Left ventricle myocardium superior (tissue), 1 donor: ENCODE results near the gene LRRK1. TPM values are rescaled to one million over a fixed set of nuclear protein-coding genes. Genes with fewer than 3 reads are reported as not detected.
"Not testable (repeated sequence)": the region's sequence is repeated elsewhere in the genome, so short reads cannot be mapped to it uniquely, and the experiment has no call there.

Experiments used
- ATAC-seq: fragments of 200-7000 bp; cut with Tn5 transposase; one replicate; pipeline ENCODE4 v1.9.1; 2020; ENCODE audit warnings: mild to moderate bottlenecking, moderate library complexity
- DNase-seq: peaks from one replicate; pipeline ENCODE4 v3.0.0-alpha.2; 2020
- intact Hi-C: fragments of 100-400 bp; cut with micrococcal nuclease; formaldehyde crosslinking; loops from one replicate; pipeline ENCODE4 v1.11.0; 2022
- total RNA-seq: library from RNA; stranded (reverse); fragmentation: NEBNext Ultra II Directional; extraction: Animal tissue kit (Norgen Biotek cat#: 25700); gene quantifications from one replicate; pipeline ENCODE4 v1.2.1, GENCODE V29; 2021
- donor health status: DM: no; HTN: yes; CAD: no; lungs with severe emphysema.

Gene LRRK1
- total RNA-seq, 1 donor from 2014 or later, result 2.3 TPM

GRCh38 chr15:101072235-101072634 is 153.1 kb downstream of the LRRK1 start:
- DNase-seq, intact Hi-C loops, ATAC-seq: not testable (repeated sequence)

- DNase-seq, intact Hi-C loops, ATAC-seq: not testable (repeated sequence)
Measured at GRCh38 chr15:101077806-101078668, 158.9 kb downstream of the LRRK1 start.

DNA sequence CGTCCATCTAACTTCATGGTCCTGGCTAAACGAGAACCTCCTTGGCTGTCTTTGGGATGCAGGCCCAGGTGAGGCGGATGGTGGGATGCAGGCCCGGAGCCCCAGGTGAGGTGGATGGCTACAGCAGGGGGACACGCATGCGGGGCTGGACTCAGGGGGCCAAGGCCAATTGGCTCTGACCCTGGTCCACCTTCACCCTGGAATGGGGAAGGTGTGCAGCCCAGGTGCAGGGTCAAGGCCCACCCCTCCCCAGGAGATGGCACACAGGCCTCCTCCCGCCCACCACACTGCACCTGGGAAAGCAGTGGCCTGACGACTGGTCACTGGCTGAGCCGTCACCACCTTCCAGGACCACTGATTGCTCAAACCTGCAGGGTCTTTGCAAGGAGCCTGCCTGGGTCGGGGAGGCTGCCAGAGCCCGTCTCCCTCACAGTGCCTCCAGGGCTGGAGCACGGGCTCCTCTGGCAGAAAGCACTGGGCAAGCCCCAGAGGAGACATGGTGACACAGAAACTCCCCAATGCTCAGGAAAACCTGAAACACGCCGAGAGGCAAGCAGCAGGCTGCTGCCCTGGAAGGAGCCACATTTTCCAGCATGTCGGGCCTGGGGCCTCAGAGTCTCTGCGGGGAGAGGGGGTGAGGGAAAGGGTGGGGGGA is 159.6 kb downstream of the LRRK1 start:
- intact Hi-C loops, result no loop called here
- ATAC-seq, result no peak
- DNase-seq, result no peak

DNA sequence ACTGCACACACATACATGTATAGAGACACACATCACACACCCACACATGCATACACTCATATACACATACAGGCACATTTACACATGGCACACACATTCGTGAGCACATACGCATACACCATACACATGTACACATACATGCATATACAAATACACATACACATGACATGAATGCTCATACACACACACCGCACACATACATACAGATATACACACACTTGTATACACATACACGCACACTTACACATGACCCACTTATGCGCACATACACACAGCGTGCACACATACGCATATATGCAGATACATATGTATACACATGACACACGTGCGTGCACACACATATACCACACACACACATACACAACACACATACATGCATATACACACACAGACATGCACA is 162.7 kb downstream of the LRRK1 start:
- no peak for ATAC-seq
- intact Hi-C loops, result no loop called here
- DNase-seq, result no peak

DNA sequence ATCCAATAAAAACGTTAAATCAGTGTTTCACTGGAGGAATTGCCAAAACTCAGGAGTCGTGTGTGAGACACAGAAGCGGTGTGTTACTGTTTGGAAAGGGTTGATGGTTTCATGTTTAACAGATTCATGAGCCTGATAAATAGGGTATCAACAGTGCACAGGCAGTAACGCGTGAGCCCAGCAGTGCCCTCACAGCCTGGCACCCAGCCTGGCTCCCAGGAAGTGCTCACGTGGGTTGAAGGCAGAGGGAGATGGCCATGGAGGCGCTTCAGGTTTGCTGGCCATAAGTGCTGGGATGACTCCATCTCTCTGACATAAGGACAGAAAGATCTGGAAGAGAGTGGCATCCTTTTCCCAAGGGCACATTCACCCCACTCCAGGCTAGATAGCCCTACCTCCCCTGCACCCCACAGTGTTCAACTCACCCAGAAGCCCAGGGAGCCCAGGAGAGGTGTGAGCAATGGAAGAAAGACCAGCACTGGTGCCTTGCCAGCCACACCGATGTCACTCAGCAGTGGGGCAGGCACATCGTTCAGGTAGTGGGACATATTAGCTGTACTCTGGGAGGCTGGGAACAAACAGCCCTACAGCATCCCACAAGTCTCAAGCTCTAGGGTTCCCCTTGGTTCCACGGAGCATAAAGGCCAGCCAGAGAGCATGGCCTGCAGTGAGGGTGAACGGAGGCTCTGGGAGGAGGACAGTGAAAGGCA is 164.3 kb downstream of the LRRK1 start:
- intact Hi-C loops, result no loop called here
- no peak for DNase-seq
- no peak for ATAC-seq

GRCh38 chr15:101084801-101085200 is 165.6 kb downstream of the LRRK1 start:
- no peak for DNase-seq
- ATAC-seq, result no peak
- intact Hi-C loops, result no loop called here

- intact Hi-C loops, result no loop called here
- DNase-seq (no peak), ATAC-seq (no peak)
Measured at GRCh38 chr15:101085311-101085700, 166.1 kb downstream of the LRRK1 start.

GRCh38 chr15:101086394-101087171 is 167.4 kb downstream of the LRRK1 start:
- DNase-seq (no peak), ATAC-seq (no peak)
- intact Hi-C loops, result no loop called here

DNA sequence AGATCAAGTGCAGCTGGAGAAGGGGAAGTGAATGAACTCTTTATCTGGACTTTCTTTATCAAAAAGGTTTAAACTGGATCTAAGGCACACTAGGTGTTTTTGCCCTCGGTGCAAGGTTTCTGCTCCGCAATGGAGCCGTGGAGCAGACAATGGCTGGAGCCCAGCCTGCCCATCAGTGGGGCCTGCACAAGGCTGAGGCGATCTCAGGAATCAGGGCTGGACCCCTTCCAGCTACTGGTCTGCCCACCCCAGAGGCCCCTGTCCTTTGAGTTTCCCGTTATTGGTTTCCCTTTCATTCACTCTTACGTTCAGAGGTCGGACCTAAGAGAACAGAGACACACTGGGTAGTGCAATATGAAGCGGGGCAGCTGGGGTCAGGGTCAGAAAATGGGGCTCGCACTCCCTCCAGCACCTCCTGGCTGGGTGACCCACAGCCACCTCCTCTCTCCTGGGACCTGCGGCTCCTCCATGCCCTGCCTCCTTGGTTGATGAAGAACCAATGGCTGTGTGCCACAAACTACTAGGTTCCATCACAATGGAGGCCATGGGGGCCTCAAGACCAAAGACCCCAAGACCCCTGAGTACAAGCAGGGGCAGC is 168.1 kb downstream of the LRRK1 start:
- ATAC-seq, result no peak
- intact Hi-C loops, result no loop called here
- DNase-seq, result no peak

- DNase-seq, result no peak
- ATAC-seq, result no peak
- intact Hi-C loops, result no loop called here
Measured at GRCh38 chr15:101088271-101088670, 169.1 kb downstream of the LRRK1 start.

DNA sequence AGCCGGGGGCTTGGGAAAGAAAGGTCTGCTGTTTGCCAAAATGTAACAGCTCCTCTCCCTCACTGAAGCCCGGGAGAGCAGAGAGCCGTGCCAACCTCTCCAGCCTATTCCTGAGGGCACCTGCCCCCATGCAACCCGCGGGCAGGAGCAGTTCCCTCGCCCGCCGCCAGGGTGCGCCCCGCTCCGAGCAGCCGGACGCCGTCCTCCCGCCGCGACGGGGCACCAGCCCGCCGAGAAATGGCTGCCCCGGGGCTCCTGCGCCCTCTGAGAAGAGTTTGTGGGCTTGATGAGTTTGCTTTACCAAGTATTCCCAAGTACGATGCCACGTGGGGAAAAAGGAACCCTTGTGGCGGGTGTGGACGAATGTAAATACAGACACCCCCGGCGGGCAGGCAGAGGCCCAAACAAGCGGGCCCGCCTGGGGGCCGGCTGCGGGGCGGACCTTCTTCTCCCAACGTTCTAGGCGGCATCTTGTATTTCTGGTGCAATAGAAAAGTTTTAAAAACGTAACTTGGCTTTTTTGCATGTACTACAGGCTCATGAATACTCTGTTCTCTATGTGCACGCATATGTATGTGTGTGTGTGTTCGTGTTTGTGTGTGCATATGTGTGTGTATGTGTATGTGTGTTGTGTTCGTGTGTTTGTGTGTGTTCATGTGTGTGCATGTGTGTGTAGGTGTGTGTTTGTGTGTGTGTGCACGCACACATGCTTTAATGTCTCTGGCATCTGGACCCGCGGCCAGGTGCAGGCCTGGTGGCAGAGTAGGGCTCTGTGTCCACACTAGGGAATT is 169.8 kb downstream of the LRRK1 start:
- intact Hi-C loops, result no loop called here
- peak; percentile 82 for ATAC-seq
- peak; percentile 86 for DNase-seq

GRCh38 chr15:101089579-101090427 is 170.6 kb downstream of the LRRK1 start:
- intact Hi-C loops, result loop anchor here (5.0 kb wide), 1 partner anchor 167 kb away; no protein-coding TSS in a partner anchor

GRCh38 chr15:101090428-101090790 is 171.3 kb downstream of the LRRK1 start:
- DNase-seq (no peak), ATAC-seq (no peak)
- intact Hi-C loops, result loop anchor here (5.0 kb wide), 1 partner anchor 167 kb away; no protein-coding TSS in a partner anchor

More at GRCh38 chr15:101089579-101090427, 170.6 kb downstream of the LRRK1 start:
- DNase-seq (no peak), ATAC-seq (no peak)

DNA sequence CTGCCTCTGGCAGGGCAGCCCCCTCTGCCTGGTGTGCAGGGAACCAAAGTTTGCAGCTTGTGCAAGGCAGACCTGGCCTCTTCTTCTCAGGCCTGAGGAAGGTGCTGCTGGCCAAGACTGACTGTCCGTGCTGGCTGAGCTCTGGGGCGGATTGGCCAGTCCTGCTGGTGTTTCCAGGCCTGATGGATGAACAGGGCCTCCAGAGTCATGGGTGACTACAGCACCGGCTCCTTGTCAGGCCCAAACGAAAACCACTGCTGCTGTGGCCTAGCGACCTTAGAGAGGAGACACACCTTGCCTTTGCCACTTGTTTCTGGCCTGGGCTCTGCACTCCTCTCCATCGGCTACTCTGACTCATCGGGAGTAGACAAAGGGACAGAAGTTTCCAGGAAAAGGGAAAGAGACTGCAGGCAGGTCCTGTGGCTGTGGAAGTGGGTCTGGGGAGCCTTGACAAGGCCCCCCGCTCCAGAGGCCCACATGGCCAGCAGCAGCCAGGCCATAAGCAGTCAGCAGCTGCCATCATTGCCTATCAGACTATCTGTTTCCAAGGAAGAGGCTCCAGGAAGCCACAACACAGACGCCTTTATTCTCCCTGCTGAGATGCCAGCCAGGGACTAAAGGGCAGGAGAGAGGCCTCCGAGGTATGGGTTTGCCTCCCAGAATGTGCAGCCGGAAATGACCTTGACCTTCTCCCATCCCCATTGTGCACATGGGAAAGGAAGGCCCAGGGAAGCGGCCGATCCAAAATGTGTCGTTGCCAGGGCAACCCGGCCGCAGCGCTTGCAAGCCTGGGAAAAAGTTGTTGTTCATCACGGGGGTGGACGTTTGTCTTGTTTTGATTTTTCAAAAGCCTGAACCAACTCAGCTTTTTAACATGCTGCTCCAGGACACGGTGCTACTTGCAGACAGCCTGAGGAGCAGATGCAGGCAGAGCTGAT is 172.2 kb downstream of the LRRK1 start:
- intact Hi-C loops, result loop anchor here (5.0 kb wide), 1 partner anchor 166 kb away; no protein-coding TSS in a partner anchor

DNA sequence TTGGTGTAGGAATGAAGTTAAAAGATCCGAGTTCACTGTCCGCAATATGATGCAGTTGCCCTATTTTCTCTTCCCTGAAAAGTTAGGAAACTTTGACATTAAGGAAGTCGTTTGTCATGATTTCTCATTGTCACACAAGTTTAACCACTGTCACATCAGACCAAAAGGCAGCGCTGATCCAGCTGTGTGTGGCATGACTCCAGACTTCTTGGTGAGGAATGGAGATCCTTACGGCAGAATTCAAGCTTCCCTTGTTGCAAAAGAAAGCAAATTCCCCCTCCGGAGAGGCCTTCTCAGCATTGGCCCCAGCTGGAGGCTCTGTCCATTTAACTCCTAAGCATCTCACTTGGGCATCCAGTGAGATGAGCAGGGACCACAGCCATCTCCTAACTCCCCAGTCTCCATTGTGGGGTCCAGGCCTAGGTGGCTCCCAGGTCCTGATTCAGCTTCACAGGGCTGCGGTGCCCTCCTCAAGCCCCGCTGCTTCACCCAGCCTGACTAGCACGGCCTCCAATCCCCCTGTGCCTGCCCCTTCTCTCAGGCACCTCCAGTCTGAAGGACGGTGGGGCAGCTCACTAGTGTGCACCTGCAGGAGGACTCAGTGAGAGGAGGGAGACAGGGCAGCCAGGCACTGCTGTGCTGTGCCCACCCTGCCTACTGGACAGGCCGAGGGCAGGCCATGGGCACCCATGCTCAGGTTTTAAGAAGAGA is 173.2 kb downstream of the LRRK1 start:
- intact Hi-C loops, result loop anchor here (5.0 kb wide), 1 partner anchor 165 kb away; no protein-coding TSS in a partner anchor

More for the DNA sequence above, 172.2 kb downstream of the LRRK1 start:
- peak; percentile 66 for ATAC-seq
- DNase-seq, result peak; percentile 74

More for the DNA sequence above, 173.2 kb downstream of the LRRK1 start:
- no peak for ATAC-seq
- DNase-seq, result no peak
